Measurements from ENCODE around the gene CCDC50.

The CCDC50 gene

GRCh38 chr3:191393146-191393545, 64.0 kb downstream of the CCDC50 start:
- no peak for TF ChIP-seq CSRNP3 (CRISPR knock-in tag; IDR thresholded peaks at IDR 0.05)
- no peak for TF ChIP-seq TSHZ2 (CRISPR knock-in tag; IDR thresholded peaks at IDR 0.05)
- TF ChIP-seq TOX (CRISPR knock-in tag; IDR thresholded peaks at IDR 0.05; ENCODE audit: borderline replicate concordance) = no peak
- no peak for TF ChIP-seq ZNF8 (CRISPR knock-in tag; IDR thresholded peaks at IDR 0.05)
- no peak for TF ChIP-seq TCF4 (CRISPR knock-in tag; IDR thresholded peaks at IDR 0.05; ENCODE audit: borderline replicate concordance)
- TF ChIP-seq ZNF565 (CRISPR knock-in tag; conservative IDR thresholded peaks at IDR 0.05; ENCODE audit: low read depth) = no peak
- no peak for TF ChIP-seq POU6F1 (CRISPR knock-in tag; IDR thresholded peaks at IDR 0.05; ENCODE audit: borderline replicate concordance, low read depth)
- no peak for ATAC-seq

- no peak for TF ChIP-seq ZFP30 (CRISPR knock-in tag; IDR thresholded peaks at IDR 0.05)
- no peak for TF ChIP-seq ISL1 (CRISPR knock-in tag; IDR thresholded peaks at IDR 0.05)
- TF ChIP-seq ZNF565 (CRISPR knock-in tag; conservative IDR thresholded peaks at IDR 0.05; ENCODE audit: low read depth) = no peak
- no peak for TF ChIP-seq BACH2 (CRISPR knock-in tag; IDR thresholded peaks at IDR 0.05; ENCODE audit: borderline replicate concordance)
- no peak for TF ChIP-seq POU6F1 (CRISPR knock-in tag; IDR thresholded peaks at IDR 0.05; ENCODE audit: borderline replicate concordance, low read depth)
- no peak for TF ChIP-seq CSDC2 (CRISPR knock-in tag; IDR thresholded peaks at IDR 0.05)
- no peak for TF ChIP-seq GLIS3 (CRISPR knock-in tag; IDR thresholded peaks at IDR 0.05)
- TF ChIP-seq SNAI2 (CRISPR knock-in tag; IDR thresholded peaks at IDR 0.05) = no peak
- no peak for TF ChIP-seq CSRNP3 (CRISPR knock-in tag; IDR thresholded peaks at IDR 0.05)
- no peak for TF ChIP-seq ZFP3 (CRISPR knock-in tag; IDR thresholded peaks at IDR 0.05)
- TF ChIP-seq ZC3H10 (CRISPR knock-in tag; IDR thresholded peaks at IDR 0.05) = no peak
- no peak for TF ChIP-seq OSR1 (CRISPR knock-in tag; IDR thresholded peaks at IDR 0.05)
- no peak for TF ChIP-seq ARNTL (CRISPR knock-in tag; IDR thresholded peaks at IDR 0.05; ENCODE audit: borderline replicate concordance, low read depth)
- no peak for TF ChIP-seq TSHZ2 (CRISPR knock-in tag; IDR thresholded peaks at IDR 0.05)
- no peak for TF ChIP-seq ZNF70 (CRISPR knock-in tag; IDR thresholded peaks at IDR 0.05)
- no peak for TF ChIP-seq PPARA (CRISPR knock-in tag; IDR thresholded peaks at IDR 0.05; ENCODE audit: borderline replicate concordance)
- TF ChIP-seq ZNF8 (CRISPR knock-in tag; IDR thresholded peaks at IDR 0.05) = no peak
- no peak for TF ChIP-seq PATZ1 (CRISPR knock-in tag; IDR thresholded peaks at IDR 0.05; ENCODE audit: borderline replicate concordance)
- no peak for TF ChIP-seq CREB5 (CRISPR knock-in tag; IDR thresholded peaks at IDR 0.05; ENCODE audit: low read depth)
- TF ChIP-seq ESRRG (CRISPR knock-in tag; IDR thresholded peaks at IDR 0.05) = no peak
- no peak for ATAC-seq
Observed at GRCh38 chr3:191397771-191398170, 68.6 kb downstream of the CCDC50 start.

Measured in SK-N-SH treated with all-trans-retinoic acid at 6 μM for 48 hours (cell line).